ENCODE results near the gene RMDN3. TPM values are rescaled to one million over a fixed set of nuclear protein-coding genes. Genes with fewer than 3 reads are reported as not detected.

The RMDN3 gene
- total and polyA plus RNA-seq, 4 donors = 20.9 to 94.4 (median 43.1) TPM

DNA sequence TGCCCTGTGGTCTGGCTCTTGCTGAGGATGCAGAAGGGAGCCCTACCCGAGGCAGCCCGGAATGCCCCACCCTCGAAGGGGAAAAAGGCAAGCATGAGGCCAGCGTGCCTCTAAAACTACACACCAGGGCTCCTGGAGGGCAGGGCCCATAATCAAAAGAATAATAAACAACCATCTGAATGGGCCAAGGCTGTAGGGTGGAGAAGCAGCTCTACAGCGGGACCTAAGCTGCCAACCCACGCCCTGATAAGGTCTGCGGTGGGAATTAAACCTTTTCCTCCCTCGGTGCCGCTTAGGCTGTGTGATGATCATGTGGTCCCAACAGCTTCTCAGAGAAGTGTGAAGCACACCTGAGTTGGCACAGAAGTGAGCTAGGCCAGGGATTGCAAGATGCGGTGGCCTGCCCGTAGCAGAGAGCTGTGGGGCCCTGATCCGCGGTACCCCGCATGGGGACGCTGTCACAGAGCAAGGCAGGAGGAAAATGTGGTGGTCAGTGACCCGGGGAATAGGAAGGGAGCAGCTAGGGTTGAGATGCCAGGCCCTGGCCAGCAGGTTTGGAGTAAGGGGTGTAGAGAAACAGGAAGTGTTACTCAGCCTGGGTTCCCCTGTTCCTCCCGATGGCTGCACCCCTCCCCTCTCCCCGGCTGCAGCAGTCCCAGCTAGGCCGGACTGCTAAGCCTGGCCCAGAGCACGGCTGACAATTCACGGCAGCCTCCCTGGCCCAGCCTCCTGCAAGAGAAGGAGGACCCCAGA lies 13.6 kb upstream of the RMDN3 start:
- peaks cover 0 to 18% (median 0%) of the 10 kb centered on the region in 5 donors for H3K4me1 ChIP-seq (ENCODE audit: control insufficient read depth in 5 of 5, insufficient read depth in 5 of 5, low read length in 5 of 5)
- no peak for ATAC-seq (ENCODE audit: insufficient read depth, low FRiP score)
- no peaks in the 10 kb centered on the region for H3K9me3 ChIP-seq (ENCODE audit: control insufficient read depth in 4 of 4, insufficient read depth in 3 of 4, low read length in 3 of 4)
- 61 to 64% methylated on average over 18 to 21 of the region's 21 CpGs for WGBS, 2 donors
- H3K36me3 ChIP-seq (ENCODE audit: control insufficient read depth in 4 of 4, insufficient read depth in 4 of 4, low read length in 4 of 4) = peaks cover 5 to 26% (median 11%) of the 10 kb centered on the region in 4 donors
- TF ChIP-seq, protein P1, sequence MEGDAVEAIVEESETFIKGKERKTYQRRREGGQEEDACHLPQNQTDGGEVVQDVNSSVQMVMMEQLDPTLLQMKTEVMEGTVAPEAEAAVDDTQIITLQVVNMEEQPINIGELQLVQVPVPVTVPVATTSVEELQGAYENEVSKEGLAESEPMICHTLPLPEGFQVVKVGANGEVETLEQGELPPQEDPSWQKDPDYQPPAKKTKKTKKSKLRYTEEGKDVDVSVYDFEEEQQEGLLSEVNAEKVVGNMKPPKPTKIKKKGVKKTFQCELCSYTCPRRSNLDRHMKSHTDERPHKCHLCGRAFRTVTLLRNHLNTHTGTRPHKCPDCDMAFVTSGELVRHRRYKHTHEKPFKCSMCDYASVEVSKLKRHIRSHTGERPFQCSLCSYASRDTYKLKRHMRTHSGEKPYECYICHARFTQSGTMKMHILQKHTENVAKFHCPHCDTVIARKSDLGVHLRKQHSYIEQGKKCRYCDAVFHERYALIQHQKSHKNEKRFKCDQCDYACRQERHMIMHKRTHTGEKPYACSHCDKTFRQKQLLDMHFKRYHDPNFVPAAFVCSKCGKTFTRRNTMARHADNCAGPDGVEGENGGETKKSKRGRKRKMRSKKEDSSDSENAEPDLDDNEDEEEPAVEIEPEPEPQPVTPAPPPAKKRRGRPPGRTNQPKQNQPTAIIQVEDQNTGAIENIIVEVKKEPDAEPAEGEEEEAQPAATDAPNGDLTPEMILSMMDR (IDR thresholded peaks at IDR 0.05; ENCODE audit: control extremely low read depth, extremely low read depth) = no peak
- H3K27ac ChIP-seq (ENCODE audit: low read depth in 1 of 2, low read length in 1 of 2) = peak overlapping the region in 1 of 2 donors; percentile 48
- H3K27me3 ChIP-seq (ENCODE audit: control insufficient read depth in 3 of 3, insufficient read depth in 3 of 3, low read length in 2 of 3) = no peaks in the 10 kb centered on the region
- no peak overlapping the region for H3K4me3 ChIP-seq
- H3K9ac ChIP-seq (ENCODE audit: insufficient read depth in 1 of 2, low read length in 2 of 2) = no peak overlapping the region
- no peak for DNase-seq

GRCh38 chr15:40767838-40768500 lies 12.9 kb upstream of the RMDN3 start:
- DNase-seq (no peak), ATAC-seq (ENCODE audit: insufficient read depth, low FRiP score) (no peak)
- H3K27ac ChIP-seq (ENCODE audit: low read depth in 1 of 2, low read length in 1 of 2) = no peak overlapping the region
- WGBS, 2 donors = 92 to 95% methylated on average over 29 of the region's 29 CpGs
- H3K36me3 ChIP-seq (ENCODE audit: control insufficient read depth in 4 of 4, insufficient read depth in 4 of 4, low read length in 4 of 4) = peaks cover 2 to 22% (median 7%) of the 10 kb centered on the region in 4 donors
- H3K4me3 ChIP-seq = no peak overlapping the region
- H3K9ac ChIP-seq (ENCODE audit: insufficient read depth in 1 of 2, low read length in 2 of 2) = no peak overlapping the region
- no peaks in the 10 kb centered on the region for H3K27me3 ChIP-seq (ENCODE audit: control insufficient read depth in 3 of 3, insufficient read depth in 3 of 3, low read length in 2 of 3)
- TF ChIP-seq, protein P1 (IDR thresholded peaks at IDR 0.05; ENCODE audit: control extremely low read depth, extremely low read depth) = no peak
- H3K9me3 ChIP-seq (ENCODE audit: control insufficient read depth in 4 of 4, insufficient read depth in 3 of 4, low read length in 3 of 4) = no peaks in the 10 kb centered on the region
- H3K4me1 ChIP-seq (ENCODE audit: control insufficient read depth in 5 of 5, insufficient read depth in 5 of 5, low read length in 5 of 5) = peaks cover 0 to 25% (median 0%) of the 10 kb centered on the region in 5 donors

DNA sequence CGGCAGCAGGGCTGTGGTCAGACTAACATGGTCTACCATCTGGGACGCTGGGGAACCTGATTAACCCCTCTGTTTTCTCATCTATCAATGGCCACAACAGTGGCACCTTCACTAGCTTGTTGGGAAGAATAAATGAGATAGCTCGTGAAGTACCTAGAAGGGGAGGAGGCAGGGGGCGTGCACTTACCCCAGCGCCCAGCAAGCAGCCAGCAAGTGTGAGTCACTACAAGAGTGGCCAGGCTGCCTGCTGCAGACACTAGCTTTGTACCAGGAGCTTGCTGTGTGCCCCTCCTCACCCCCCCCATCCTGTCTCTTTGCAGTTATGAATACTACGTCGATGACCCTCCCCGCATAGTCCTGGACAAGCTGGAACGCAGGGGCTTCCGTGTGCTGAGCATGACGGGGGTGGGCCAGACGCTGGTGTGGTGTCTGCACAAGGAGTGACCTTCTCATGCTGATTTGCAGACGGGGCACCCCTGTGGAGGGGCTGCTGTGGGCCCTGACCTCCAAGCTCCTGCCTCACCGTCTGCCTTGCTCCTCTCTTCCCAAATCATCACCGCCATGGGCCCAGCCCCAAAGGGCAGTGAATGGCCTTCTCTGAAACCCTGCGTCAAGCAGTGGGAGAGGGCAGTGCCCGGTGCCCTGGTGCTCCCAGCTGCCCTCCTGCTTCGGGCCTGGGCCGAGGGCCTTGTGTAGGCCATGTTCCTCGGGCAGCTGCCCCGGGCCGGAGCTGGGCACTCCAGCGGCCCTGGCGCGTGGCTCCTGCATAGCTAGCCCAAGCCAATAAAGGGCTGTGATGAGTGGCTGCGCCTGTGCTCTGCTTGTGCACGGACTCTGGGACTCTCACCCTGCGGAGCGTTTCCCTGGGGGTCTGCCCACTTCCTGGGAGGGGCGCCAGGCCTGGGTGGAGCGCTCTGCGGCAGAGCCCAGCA lies 12.1 kb upstream of the RMDN3 start:
- no peak for ATAC-seq (ENCODE audit: insufficient read depth, low FRiP score)
- no peak for DNase-seq
- no peaks in the 10 kb centered on the region for H3K27me3 ChIP-seq (ENCODE audit: control insufficient read depth in 3 of 3, insufficient read depth in 3 of 3, low read length in 2 of 3)
- H3K27ac ChIP-seq (ENCODE audit: low read depth in 1 of 2, low read length in 1 of 2) = no peak overlapping the region
- no peak overlapping the region for H3K9ac ChIP-seq (ENCODE audit: insufficient read depth in 1 of 2, low read length in 2 of 2)
- H3K4me1 ChIP-seq (ENCODE audit: control insufficient read depth in 5 of 5, insufficient read depth in 5 of 5, low read length in 5 of 5) = peaks cover 0 to 31% (median 0%) of the 10 kb centered on the region in 5 donors
- TF ChIP-seq, protein P1 (IDR thresholded peaks at IDR 0.05; ENCODE audit: control extremely low read depth, extremely low read depth) = no peak
- WGBS, 2 donors = 92 to 95% methylated on average over 32 of the region's 32 CpGs
- H3K9me3 ChIP-seq (ENCODE audit: control insufficient read depth in 4 of 4, insufficient read depth in 3 of 4, low read length in 3 of 4) = no peaks in the 10 kb centered on the region
- H3K4me3 ChIP-seq = no peak overlapping the region
- peaks cover 2 to 19% (median 5%) of the 10 kb centered on the region in 4 donors for H3K36me3 ChIP-seq (ENCODE audit: control insufficient read depth in 4 of 4, insufficient read depth in 4 of 4, low read length in 4 of 4)

Data from lung (tissue), 12 donors.